SU-DHL-6 (cell line): ENCODE results near the gene DYTN.

Source experiments
- EZH2phosphoT487 ChIP-seq: fragments of 200-600 bp; sonication (generic), shearing (Covaris generic); conservative IDR thresholded peaks from 2 replicates; pipeline ENCODE4 v1.6.1; 2018; ENCODE audit warnings: mild to moderate bottlenecking, antibody characterized with exemption, low read length, moderate library complexity, mixed read lengths
- TF ChIP-seq, protein P1 (sequence below): fragments of 200-600 bp; sonication (generic); IDR thresholded peaks from one replicate; pipeline ENCODE4 v1.5.1; 2017; ENCODE audit warnings: antibody characterized with exemption, mild to moderate bottlenecking, low read length, moderate library complexity; ENCODE audit not compliant: insufficient read depth, poor library complexity, severe bottlenecking

DNA sequence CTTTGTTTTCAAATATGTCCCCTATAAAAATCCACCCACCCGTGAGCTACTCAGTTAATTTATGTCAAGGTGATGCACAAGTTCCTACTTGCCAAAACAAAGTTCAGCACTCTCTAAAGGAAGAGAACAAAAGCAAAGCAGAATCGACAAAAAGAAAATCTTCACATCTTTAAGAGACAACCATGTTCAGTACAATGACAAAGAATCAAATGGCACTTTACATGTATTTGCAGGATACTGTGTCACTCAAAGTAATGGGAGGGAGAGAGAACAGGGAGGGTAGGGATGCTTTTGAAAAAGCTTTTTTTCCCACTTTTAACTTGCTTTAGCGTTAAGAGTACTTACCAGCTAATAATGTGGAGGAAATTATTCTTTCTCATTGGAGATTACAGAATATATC, 115.0 kb downstream of the DYTN start:
- TF ChIP-seq, protein P1, sequence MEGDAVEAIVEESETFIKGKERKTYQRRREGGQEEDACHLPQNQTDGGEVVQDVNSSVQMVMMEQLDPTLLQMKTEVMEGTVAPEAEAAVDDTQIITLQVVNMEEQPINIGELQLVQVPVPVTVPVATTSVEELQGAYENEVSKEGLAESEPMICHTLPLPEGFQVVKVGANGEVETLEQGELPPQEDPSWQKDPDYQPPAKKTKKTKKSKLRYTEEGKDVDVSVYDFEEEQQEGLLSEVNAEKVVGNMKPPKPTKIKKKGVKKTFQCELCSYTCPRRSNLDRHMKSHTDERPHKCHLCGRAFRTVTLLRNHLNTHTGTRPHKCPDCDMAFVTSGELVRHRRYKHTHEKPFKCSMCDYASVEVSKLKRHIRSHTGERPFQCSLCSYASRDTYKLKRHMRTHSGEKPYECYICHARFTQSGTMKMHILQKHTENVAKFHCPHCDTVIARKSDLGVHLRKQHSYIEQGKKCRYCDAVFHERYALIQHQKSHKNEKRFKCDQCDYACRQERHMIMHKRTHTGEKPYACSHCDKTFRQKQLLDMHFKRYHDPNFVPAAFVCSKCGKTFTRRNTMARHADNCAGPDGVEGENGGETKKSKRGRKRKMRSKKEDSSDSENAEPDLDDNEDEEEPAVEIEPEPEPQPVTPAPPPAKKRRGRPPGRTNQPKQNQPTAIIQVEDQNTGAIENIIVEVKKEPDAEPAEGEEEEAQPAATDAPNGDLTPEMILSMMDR: no peak
- TF ChIP-seq EZH2phosphoT487: no peak
